ENCODE measurements around the gene NUDT3.
"Not testable (repeated sequence)": the region's sequence is repeated elsewhere in the genome, so short reads cannot be mapped to it uniquely, and the experiment has no call there.

NUDT3 gene

DNA sequence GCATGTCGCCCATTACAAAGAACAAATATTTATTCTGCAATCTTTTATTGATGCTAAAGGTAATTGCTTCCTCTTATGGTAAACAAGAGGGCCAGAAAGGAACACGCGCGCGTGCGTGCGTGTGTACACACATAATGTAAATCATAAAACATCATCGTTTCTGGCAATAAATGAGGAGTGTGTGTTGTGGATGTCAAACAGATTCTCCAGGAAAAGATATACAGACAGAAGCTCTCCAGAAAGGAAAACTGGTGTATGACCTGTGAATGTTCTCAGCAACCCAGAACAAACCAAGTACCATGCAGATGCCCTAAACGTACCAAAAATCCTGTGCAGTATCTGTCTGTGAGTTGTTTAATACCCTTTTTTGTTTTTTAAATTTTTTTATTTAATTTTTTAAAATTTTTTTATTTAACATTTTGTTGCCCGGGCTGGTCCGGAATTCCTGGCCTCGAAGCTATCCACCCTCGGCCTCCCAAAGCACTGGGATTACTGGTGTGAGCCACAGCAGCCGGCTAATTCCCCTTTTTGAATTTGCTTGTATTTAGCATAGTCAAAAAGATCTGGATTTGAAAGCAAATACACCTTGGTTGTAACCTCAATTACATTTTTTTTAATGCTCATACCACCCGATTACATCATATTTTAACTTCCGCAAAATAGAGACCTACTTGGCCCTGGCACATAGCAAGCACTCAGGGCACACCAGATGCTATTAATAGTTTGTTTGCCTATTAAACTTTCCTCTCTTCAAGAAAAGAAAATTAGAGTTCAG lies 909 bp upstream of the NUDT3 start:
- DNase-seq (ENCODE audit: low read depth, low spot score), result no peak

DNA sequence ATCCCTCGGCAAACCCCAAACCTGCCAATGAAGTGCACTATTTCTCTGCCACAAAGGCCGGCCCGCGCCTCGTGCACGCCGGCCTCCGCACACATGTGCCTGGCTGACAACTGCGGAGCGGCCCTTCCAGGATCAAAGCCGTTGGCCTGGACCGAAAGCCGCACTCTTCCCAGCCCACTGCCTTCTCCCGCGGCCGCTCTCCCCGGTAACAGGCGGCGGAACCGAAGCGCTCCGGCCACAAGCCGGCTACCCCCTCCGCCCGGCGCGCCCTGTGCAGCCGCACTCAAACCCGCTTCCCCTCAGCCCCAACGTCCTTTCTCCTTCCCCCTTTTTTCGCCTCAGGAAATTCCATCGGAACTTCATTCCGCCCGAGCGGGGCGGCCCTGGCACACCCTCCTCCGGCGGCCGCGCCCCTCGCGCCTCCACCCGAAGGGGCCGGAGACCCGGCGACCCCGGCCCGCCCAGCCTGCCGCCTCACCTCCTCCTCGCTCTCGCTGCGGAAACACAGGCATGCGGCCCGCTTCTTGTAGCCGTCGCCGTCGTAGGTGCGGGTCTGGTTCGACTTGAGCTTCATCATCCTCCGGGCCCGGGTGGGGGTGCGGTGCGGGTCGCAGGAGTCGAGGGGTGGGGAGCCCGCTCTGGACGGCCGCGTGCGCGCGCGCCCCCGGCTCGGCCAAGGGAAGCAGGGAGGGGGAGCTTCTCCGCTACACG lies 528 bp downstream of the NUDT3 start:
- DNase-seq (ENCODE audit: low read depth, low spot score), result no peak

DNA sequence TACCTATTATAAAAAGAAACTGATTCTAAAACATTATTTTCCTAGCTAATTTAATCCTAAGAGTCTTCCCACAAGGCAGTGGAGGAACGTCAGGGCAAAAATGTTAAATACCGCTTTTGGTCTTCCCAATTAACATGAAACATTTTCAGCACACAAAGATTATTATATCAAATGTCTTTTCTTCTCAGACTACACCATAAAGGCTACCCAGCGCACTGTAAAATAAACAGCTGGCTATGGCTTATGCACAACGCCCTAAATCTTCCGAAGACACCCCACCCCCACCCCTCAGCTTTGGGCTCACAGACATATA lies 1.0 kb downstream of the NUDT3 start:
- DNase-seq (ENCODE audit: low read depth, low spot score), result no peak

DNA sequence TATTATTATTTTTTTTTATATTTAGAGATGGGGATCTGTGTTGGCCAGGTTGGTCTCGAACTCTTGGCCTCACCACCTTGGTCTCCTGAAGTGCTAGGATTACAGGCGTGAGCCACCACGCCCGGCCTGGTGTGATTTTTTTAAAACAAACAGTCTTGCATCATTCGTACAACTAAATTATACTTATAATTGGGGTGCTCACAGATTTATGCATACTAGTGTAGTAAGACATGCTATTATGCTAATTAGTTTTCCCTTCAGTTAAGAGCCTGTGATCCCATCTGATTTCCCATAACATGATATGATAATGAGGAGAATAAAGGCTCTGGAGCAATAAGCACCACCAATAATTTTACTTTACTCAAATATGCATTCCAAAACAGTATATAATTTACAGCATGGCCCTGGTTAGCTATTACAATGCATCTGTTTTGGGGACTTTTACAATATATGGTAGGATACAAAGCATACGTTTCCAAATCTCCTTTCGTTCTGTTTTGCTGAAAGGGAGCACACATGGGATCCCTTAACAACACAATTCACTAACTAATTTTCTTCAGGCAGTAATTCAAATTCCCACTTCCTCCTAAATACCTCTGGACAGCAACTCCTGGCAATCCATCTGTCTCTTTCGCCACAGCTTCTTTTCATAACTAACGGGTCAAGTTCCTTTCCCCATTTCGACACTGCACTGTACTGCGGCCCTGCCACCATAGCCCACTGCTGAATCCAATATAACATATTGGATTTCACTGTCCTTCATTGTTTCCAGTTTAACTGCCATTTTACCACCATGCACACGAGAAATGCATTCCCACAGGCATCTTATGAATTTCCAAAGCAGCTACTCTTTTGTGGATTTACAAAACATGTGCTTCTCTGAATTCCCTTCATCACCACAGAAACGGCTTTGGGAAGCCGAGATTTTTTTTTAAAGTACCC lies 1.7 kb downstream of the NUDT3 start:
- DNase-seq (ENCODE audit: low read depth, low spot score), result no peak

DNA sequence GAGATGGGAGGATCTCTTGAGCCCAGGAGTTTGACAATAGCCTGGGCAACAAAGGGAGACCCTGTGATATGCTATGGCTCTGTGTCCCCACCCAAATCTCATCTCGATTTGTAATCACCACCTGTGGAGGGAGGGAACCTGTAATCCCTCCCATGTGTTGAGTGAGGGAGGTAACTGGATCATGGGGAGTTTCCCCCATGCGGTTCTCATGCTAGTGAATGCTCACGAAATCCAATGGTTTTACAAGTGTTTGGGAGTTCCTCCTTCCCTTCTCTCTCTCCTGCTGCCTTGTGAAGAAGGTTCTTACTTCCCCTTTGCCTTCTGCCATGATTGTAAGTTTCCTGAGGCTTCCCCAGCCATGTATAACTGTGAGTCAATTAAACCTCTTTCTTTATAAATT lies 3.4 kb downstream of the NUDT3 start:
- DNase-seq (ENCODE audit: low read depth, low spot score), result no peak

DNA sequence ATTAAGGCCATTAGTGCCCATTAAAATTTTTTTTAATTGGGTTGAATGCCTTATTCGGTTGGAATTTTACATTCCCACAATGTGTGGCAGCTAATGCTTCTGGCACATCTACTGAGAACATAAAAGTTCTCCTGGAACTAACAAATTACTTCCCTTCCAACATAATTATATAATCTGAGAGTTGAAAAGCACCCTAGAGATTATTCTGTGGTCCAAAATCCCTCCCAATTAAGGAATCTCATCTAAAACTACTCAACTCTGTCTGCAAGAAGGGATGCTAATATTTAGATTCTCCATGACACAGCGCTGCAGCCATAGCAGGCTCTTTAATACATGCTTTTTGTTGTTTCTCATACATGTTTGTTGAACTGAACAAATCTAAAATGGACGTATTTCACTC lies 4.0 kb downstream of the NUDT3 start:
- no peak for DNase-seq (ENCODE audit: low read depth, low spot score)

DNA sequence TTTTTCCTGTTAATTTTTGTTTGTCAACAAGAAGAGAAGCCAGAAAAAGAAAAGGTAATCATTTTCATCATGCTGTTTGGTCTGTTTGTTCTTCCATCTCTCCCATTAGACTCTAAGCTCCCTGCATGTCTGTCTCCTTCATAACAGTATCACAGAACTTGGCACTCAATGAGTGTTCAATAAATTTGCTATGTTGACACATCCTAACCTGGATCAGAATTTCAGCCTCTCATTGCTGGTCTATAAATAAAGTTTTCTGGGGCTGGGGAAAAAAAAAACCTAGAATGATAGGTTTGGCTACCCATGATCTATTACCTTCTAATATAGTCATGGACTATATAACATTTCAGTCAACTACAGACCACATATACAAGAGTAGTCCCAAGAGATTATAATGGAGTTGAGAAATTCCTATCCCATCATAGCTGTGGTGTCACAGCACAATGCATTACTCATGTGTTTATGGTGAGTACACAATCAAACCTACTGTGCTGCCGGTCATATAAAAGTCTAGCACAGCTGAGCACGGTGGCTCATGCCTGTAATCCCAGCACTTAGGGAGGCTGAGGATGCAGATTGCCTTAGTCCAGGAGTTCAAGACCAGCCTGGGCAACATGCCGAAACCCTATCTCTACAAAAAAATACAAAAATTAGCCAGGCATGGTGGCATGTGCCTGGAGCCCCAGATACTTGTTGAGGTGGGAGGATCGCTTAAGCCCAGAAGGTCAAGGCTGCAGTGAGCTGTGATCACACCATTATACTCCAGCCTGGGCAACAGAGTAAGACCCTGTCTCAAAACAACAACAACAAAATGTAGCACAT lies 5.9 kb downstream of the NUDT3 start:
- DNase-seq (ENCODE audit: low read depth, low spot score), result no peak

DNA sequence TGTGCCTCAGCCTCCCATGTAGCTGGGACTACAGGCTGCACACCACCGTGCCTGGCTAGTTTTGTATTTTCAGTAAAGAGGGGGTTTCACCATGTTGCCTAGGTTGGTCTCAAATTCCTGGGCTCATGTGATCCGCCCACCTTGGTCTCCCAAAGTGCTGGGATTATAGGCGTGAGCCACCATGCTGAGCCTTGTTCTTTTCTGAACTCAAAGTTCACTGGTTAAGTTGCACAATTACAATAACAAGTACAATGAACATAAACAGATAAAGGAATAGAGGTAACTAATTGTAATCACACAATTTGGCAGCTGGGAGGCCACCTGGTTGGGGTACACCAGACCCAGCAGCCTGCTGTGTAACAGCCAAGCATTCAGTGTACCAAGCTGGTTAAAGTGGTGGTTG lies 6.7 kb downstream of the NUDT3 start:
- no peak for DNase-seq (ENCODE audit: low read depth, low spot score)

DNA sequence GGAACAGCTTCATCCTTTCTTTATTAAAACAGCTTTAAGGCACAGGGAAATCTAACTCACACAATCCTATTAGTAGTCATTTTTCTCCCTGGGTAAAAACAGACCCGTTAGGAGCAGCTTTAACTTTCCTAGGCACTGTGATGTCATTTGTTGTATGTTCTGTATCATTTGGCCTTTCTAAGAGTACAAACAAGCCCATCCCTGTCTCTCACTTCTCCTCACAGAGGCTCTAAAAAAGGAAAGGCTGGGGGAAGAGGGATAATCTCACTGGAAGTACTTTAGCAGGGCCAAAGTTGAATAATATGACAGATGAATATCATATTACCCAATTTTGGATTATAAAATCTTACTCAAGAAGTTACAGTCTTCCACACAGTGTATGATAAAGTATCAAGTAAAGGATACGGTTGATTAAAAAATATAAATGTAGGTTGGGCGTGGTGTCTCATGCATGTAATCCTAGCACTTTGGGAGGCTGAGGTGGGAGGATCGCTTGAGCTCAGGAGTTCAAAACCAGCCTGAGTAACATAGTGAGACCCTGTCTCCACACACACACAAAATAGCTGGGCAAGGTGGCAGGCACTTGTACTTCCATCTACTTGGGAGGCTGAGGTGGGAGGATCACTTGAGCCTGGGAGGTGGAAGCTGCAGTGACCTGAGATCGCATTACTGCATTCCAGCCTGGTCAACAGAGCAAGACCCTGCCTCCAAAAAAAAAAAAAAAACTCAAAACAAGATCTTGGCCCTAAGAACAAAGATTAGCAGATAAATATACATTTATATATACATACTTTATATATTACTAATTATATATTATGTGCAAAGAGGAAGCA lies 7.9 kb downstream of the NUDT3 start:
- DNase-seq (ENCODE audit: low read depth, low spot score), result no peak

DNA sequence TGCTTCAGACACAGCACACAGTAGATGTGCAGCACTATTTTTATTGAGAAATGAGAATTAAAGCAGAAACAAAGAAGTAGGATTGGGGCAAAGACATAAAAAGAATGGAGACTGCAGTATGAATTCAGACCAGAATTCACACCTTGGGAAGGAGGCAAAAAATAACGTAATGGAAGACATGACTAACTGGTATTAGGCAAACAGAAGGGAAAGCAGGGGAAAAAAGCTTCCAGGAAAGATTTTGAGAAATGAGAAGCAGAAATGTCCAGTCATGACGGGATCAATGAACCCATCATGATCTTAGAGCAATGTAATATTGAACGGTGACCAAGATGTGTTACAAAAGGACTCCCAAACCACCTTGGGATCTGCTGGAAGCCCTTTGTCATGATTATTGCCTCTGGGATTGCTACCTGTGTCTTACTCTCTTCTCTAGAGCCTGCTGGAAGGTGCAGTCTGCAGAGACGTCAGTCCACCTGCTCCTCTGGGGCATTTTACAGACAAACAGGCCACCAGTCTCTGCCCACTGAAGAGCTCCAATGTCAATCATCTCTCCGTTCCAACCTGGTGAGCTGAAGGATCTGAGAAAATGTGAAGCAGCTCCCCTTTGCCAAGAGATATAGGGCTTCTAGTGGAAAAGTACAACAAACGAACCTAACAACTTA lies 8.7 kb downstream of the NUDT3 start:
- DNase-seq (ENCODE audit: low read depth, low spot score), result no peak

DNA sequence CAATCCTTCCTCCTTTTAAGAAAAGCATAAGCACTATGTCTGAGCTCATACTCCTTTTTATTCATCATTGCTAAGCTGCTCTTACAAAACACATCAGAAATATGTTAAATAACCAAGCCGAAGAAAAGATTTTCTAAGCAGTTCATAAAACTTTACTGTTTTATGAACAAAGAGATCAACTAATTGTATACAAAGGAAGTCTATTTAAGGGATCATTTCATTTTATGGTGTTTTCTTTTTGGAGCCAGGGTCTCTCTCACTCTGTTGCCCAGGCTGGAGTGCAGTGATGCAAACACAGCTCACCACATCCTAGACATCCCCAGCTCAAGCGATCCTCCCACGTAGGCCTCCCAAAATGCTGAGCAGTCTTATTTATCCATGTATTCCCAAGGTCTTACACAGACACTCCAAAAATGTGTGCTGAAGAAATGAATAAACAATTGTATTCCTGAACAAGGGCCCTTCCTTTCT lies 9.3 kb downstream of the NUDT3 start:
- no peak for DNase-seq (ENCODE audit: low read depth, low spot score)

DNA sequence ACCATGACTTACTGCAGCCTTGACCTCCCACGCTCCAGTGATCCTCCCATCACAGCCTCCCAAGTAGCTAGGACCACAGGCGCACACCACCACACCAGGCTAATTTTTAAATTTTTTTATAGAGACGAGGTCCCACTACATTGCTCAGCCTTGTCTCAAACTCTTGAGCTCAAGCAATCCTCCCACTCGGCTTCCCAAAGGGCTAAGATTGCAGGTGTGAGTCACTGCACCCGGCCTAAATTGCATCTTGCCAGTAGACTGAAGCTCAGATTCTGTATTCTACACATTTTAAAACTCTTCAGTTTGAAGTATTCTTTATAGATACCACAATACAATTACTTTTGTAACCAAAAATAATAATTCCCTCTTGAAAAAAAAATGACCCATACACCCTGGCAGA lies 11.4 kb downstream of the NUDT3 start:
- no peak for DNase-seq (ENCODE audit: low read depth, low spot score)

DNA sequence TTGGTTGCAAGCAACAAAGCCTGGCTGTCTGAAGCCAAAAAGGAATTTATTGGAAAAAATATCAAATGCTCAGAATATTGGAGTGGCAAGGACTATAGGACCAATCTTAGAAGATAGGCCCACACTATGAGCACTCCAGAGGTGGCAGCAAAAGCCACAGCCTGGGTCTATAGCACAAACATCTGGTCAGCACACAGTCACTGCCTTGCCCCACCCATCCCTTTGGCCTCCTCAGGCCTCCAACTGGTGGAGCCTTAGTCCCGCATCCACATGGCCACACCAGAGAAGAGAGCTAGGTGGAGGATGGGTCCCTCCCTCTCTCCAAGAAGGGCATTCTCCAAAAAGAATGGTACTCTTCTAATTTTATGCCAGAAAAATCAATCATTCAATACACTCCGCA lies 14.0 kb downstream of the NUDT3 start:
- DNase-seq (ENCODE audit: low read depth, low spot score), result no peak

DNA sequence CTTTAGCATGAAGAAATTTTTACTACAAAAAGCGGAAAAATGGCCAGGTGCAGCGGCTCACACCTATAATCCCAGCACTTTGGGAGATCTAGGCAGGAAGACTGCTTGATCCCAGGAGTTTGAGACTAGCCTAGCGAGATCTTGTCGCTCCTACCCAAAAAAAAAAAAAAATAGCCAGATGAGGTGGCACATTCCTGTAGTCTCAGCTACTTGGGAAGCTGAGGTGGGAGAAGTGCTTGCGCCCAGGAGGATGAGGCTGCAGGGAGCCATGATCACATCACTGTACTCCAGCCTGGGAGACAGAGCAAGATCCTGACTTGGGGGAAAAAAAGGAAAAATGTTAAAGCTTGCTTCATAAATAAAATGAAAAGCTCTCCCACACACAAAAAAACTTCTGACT lies 14.5 kb downstream of the NUDT3 start:
- no peak for DNase-seq (ENCODE audit: low read depth, low spot score)

DNA sequence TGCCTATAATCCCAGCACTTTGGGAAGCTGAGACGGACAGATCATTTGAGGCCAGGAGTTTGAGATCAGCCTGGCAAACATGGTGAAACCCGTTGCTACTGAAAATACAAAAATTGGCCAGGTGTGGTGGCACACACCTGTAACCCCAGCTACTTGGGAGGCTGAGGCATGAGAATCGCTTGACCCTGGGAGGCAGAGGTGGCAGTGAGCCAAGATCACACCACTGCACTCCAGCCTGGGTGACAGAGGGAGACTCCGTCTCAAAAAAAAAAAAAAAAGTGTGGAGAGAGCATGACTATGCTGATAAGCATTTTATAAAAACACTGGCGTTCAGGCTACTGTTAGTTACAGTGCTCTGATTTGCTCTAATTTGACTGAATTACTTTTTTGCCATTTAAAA lies 14.9 kb downstream of the NUDT3 start:
- DNase-seq (ENCODE audit: low read depth, low spot score), result not testable (repeated sequence)

DNA sequence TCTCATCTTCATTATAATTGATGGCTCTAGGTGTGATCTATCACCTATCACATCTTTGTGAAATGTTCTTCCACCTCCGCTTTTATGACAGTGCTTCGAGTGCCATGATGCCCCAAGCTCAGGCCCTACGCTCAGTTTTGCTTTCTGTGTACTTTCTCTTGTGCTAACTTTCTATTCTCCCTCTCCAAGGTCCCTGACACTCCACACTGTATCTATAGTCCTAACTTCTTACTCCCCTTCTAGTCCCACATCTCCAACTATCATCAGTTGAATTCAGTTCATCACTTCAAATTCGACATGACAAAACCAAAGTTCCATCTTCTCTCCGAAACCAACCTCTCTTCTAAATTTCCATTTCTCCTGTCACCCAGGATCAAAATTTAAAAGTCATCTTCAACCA lies 16.6 kb downstream of the NUDT3 start:
- no peak for DNase-seq (ENCODE audit: low read depth, low spot score)

DNA sequence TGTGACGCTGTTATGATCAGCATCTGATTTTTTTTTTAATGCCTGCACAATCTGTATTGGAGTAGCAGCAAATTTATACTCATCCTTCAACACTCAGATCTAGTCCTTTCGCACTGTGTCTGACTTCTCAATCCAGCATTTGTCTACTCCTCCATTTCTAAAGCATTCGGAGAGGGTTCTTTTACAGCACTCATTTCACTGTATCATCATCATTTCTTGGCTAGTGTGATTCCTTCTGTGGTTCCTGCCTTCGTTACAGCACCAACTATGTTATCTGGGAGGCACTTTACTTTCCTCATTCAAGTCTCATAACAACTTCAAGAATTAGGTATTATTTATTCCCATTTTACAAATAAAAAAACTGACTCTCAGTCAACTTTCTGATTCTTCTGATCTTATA lies 18.0 kb downstream of the NUDT3 start:
- no peak for DNase-seq (ENCODE audit: low read depth, low spot score)

DNA sequence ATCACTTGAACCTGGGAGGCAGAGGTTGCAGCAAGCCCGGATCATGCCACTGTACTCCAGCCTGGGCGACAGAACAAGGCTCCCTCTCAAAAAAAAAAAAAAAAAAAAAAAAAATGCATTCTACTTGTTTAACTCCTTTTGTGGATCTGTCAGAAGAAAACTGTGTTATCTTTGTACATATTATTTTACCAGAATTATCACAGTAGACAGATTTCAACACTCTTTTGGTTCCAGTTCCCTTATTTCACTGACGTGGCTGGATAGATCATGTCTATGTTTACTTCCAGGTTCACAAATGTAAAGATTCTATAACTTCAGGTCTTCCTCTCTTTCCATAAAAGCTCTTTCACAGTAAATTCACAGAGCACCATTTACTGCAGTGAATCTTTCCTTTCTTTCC lies 18.4 kb downstream of the NUDT3 start:
- no peak for DNase-seq (ENCODE audit: low read depth, low spot score)

DNA sequence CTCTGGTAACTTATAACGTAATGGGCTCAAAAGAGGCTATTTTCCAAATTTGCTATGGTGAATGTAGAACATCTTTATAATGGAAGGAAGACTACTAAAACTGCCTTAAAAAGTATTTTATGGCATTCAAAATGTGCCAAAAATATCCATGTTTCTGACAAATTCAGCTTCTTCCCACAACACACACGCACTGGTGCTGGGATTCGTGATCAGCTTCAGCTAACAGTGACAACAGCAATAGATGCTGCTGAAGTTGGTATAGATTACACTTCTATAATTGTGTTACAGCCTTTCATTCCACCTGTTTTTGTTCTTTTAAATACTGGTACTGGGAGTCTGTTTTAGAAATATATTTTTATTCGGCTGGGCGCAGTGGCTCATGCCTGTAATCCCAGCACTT lies 19.0 kb downstream of the NUDT3 start:
- DNase-seq (ENCODE audit: low read depth, low spot score), result no peak

DNA sequence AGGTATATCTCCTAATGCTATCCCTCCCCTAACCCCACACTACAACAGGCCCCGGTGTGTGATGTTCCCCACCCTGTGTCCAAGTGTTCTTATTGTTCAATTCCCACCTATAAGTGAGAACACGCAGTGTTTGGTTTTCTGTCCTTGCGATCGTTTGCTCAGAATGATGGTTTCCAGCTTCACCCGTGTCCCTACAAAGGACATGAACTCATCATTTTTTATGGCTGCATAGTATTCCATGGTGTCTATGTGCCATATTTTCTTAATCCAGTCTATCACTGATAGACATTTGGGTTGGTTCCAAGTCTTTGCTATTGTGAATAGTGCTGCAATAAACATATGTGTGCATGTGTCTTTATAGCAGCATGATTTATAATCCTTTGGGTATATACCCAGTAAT lies 20.6 kb downstream of the NUDT3 start:
- not testable (repeated sequence) for DNase-seq (ENCODE audit: low read depth, low spot score)
